GM12878 (cell line): ENCODE data around the gene PLXNA4. TPM values are rescaled to one million over a fixed set of nuclear protein-coding genes. Genes with fewer than 3 reads are reported as not detected.

Source experiments
- ATAC-seq: fragments of 200-7000 bp; cut with Tn5 transposase; 3 replicates; pipeline ENCODE4 v1.9.1; 2020; ENCODE audit warnings: mild to moderate bottlenecking, moderate library complexity
- BruUV-seq: library from RNA; stranded (reverse); fragments of 400-500 nt; replicated peaks from 2 replicates; lab custom pipeline; 2021; lab: Mats Ljungman, UMichigan
- CTCF ChIA-PET: fragments of 300-600 bp; sonication (Branson Sonifier 250); formaldehyde crosslinking; extraction: SDS; loops from one replicate; lab custom pipeline; 2021; ENCODE audit warnings: inconsistent platforms; lab: Yijun Ruan, JAX
- POLR2A ChIA-PET: fragments of 350-600 bp; formaldehyde crosslinking; extraction: SDS; loops from one replicate; lab custom pipeline; 2021; ENCODE audit warnings: inconsistent platforms; lab: Charles Lee
- RAD21 ChIA-PET: fragments of 300-600 bp; sonication (Branson Sonifier 250); formaldehyde crosslinking; loops from one replicate; lab custom pipeline; 2023; ENCODE audit warnings: antibody characterized with exemption; ENCODE audit not compliant: unreplicated experiment; lab: Charles Lee
- SMC1A ChIA-PET: fragments of 300-600 bp; sonication (Branson Sonifier 250); formaldehyde crosslinking; loops from one replicate; lab custom pipeline; 2023; ENCODE audit not compliant: unreplicated experiment, uncharacterized antibody; lab: Charles Lee
- DNase-seq: peaks from one replicate; pipeline ENCODE4 v3.0.0-alpha.2; 2011; ENCODE audit warnings: low read depth, low spot score
- FAIRE-seq: peaks from 3 replicates; lab custom pipeline; 2011; peaks lifted over from hg19 to GRCh38; lab: Jason Lieb, UNC
- H2AFZ ChIP-seq: 2 replicates; pipeline ENCODE4 v1.6.0; 2011; ENCODE audit warnings: low read depth, low read length, control low read depth; ENCODE audit not compliant: control insufficient read depth
- H3K27ac ChIP-seq: 2 replicates; pipeline ENCODE4 v1.5.1; 2011; ENCODE audit warnings: control low read depth; ENCODE audit not compliant: control insufficient read depth, insufficient read depth
- H3K27me3 ChIP-seq, 2 experiments: replicated peaks in 1 of 2; 2 replicates each; pipeline versions ENCODE4 v1.6.0 to v1.6.1; 2011; ENCODE audit warnings: low read length in 1 of 2; ENCODE audit not compliant: control insufficient read depth in 2 of 2, insufficient read depth in 2 of 2
- H3K36me3 ChIP-seq, 2 experiments: 2 replicates each; pipeline ENCODE4 v1.5.1; 2011; ENCODE audit warnings: low read length in 1 of 2; ENCODE audit not compliant: control insufficient read depth in 2 of 2, insufficient read depth in 2 of 2
- H3K4me1 ChIP-seq: 2 replicates; pipeline ENCODE4 v1.6.1; 2011; ENCODE audit warnings: mild to moderate bottlenecking, low read length, moderate library complexity, mixed read lengths; ENCODE audit not compliant: control insufficient read depth, insufficient read depth
- H3K4me2 ChIP-seq: 2 replicates; pipeline ENCODE4 v1.6.0; 2011; ENCODE audit warnings: control low read depth; ENCODE audit not compliant: control insufficient read depth, insufficient read depth
- H3K4me3 ChIP-seq: fragments of 200-600 bp; sonication (generic); 2 replicates; pipeline ENCODE4 v1.5.1; 2016
- H3K79me2 ChIP-seq: 2 replicates; pipeline ENCODE4 v1.6.0; 2011; ENCODE audit warnings: low read length; ENCODE audit not compliant: control insufficient read depth, insufficient read depth
- H3K9ac ChIP-seq: 2 replicates; pipeline ENCODE4 v1.8.0; 2011; ENCODE audit warnings: low read length, control low read depth, mixed read lengths; ENCODE audit not compliant: control insufficient read depth, insufficient read depth
- H3K9me3 ChIP-seq: replicated peaks from 3 replicates; pipeline ENCODE4 v1.5.1; 2011; ENCODE audit warnings: mild to moderate bottlenecking, low read length; ENCODE audit not compliant: control insufficient read depth, insufficient read depth
- H4K20me1 ChIP-seq: 2 replicates; pipeline ENCODE4 v1.6.0; 2011; ENCODE audit not compliant: control insufficient read depth, insufficient read depth
- ATF2 ChIP-seq: IDR thresholded peaks from 2 replicates; pipeline ENCODE4 v1.6.1; 2012; ENCODE audit warnings: low read length, inconsistent platforms
- CBFB ChIP-seq: IDR thresholded peaks from 2 replicates; pipeline ENCODE4 v1.6.1; 2016; ENCODE audit warnings: antibody characterized with exemption, low read depth
- CHD1 ChIP-seq: IDR thresholded peaks from 2 replicates; pipeline ENCODE4 v1.6.1; 2012; ENCODE audit warnings: low read depth, low read length, improper control_type of control experiment
- E2F4 ChIP-seq: IDR thresholded peaks from 2 replicates; pipeline ENCODE4 v1.6.1; 2012; ENCODE audit warnings: low read depth, low read length, improper control_type of control experiment
- HDGF ChIP-seq: fragments of 450-650 bp; IDR thresholded peaks from 2 replicates; pipeline ENCODE4 v1.6.1; 2016; ENCODE audit warnings: antibody characterized with exemption
- IRF4 ChIP-seq: IDR thresholded peaks from 2 replicates; pipeline ENCODE4 v1.6.1; 2011; ENCODE audit warnings: low read depth, low read length
- KDM1A ChIP-seq: fragments of 200-600 bp; sonication (generic); IDR thresholded peaks from 2 replicates; pipeline ENCODE4 v1.6.1; 2016; ENCODE audit warnings: borderline replicate concordance
- KLF5 ChIP-seq: fragments of 450-650 bp; IDR thresholded peaks from 2 replicates; pipeline ENCODE4 v1.6.1; 2014; ENCODE audit warnings: mild to moderate bottlenecking; ENCODE audit not compliant: partially characterized antibody
- MTA3 ChIP-seq: IDR thresholded peaks from 2 replicates; pipeline ENCODE4 v1.6.1; 2012; ENCODE audit warnings: low read length, inconsistent platforms, borderline replicate concordance
- NRF1 ChIP-seq: conservative IDR thresholded peaks from 2 replicates; pipeline ENCODE4 v1.6.1; 2011; ENCODE audit warnings: mild to moderate bottlenecking, low read depth, low read length, improper control_type of control experiment
- REST ChIP-seq: IDR thresholded peaks from 2 replicates; pipeline ENCODE4 v1.6.1; 2012; ENCODE audit warnings: mild to moderate bottlenecking, low read depth, low read length
- SIN3A ChIP-seq: IDR thresholded peaks from 2 replicates; pipeline ENCODE4 v1.6.1; 2012; ENCODE audit warnings: low read depth, low read length, improper control_type of control experiment
- STAT1 ChIP-seq: fragments of 450-650 bp; conservative IDR thresholded peaks from 2 replicates; pipeline ENCODE4 v1.6.1; 2014; ENCODE audit warnings: antibody characterized with exemption, mild to moderate bottlenecking
- TAF1 ChIP-seq: IDR thresholded peaks from 2 replicates; pipeline ENCODE4 v1.6.1; 2011; ENCODE audit warnings: mild to moderate bottlenecking, low read depth, low read length, borderline replicate concordance
- USF2 ChIP-seq: IDR thresholded peaks from 2 replicates; pipeline ENCODE4 v1.6.1; 2011; ENCODE audit warnings: low read depth, low read length, improper control_type of control experiment, borderline replicate concordance
- WGBS: methylation state at CpG from one replicate; pipeline ENCODE4 v1.1.6; 2016; ENCODE audit warnings: low lambda C conversion rate; ENCODE audit not compliant: insufficient replicate concordance, insufficient coverage; ENCODE audit errors: missing lambda C conversion rate; 5-methylcytosine and 5-hydroxymethylcytosine counted together
- in situ Hi-C: fragments of 300-500 bp; cut with MboI; formaldehyde crosslinking; loops from 9 replicates; pipeline ENCODE4 v1.14.3; 2018; ENCODE audit warnings: mixed read lengths
- intact Hi-C: fragments of 100-400 bp; cut with micrococcal nuclease; formaldehyde crosslinking; loops from one replicate; pipeline ENCODE4 v1.14.2; 2022; ENCODE audit not compliant: unreplicated experiment
- polyA plus RNA-seq, 11 experiments: library from polyadenylated mRNA; depleted of rRNA in 4 of 11; unstranded in 6 of 11; stranded (reverse) in 5 of 11; fragments of >200 nt; fragmentation: Nextera tagmentation in 4 of 11; fragmentation: Illumina TruSeq in 1 of 11; extraction: Ambion mirVana in 4 of 11; extraction: Trizol in 1 of 11; gene quantifications; 1 replicate in 1 of 11; 2 replicates in 10 of 11; pipeline versions ENCODE4 v1.2.1 to v1.2.3, GENCODE V29; 2011 to 2016; ENCODE audit warnings: inconsistent platforms in 2 of 11, missing spikeins in 2 of 11, low read depth in 1 of 11
- total RNA-seq, 4 experiments: library from RNA; depleted of rRNA in 3 of 4; stranded (reverse); fragments of >200 nt in 3 of 4; fragmentation: Illumina TruSeq in 1 of 4; extraction: Trizol in 1 of 4; gene quantifications; 2 replicates each; pipeline versions ENCODE4 v1.2.1 to v1.2.3, GENCODE V29; 2013 to 2021

PLXNA4 gene
- total and polyA plus RNA-seq, 10 of the 15 experiments (the other 5 are each of a cell fraction or from before 2014, with no cell fraction given): 0.03 TPM; not detected in 9

GRCh38 chr7:132115028-132115427 is 461.2 kb downstream of the PLXNA4 start (continued):
- TF ChIP-seq REST (no peak), STAT1 (no peak), HDGF (no peak), MTA3 (no peak), ATF2 (no peak), SIN3A (no peak), TAF1 (no peak), KDM1A (no peak)
- TF ChIP-seq, all 136 proteins: peak for 0

- H3K4me1 ChIP-seq: no peaks in the 10 kb centered on the region
- intact Hi-C loops: no loop called here
- in situ Hi-C loops: no loop called here
- no peak for FAIRE-seq
- H4K20me1 ChIP-seq: no peaks in the 10 kb centered on the region
- no peak overlapping the region for H3K4me2 ChIP-seq
- ChIA-PET SMC1A (no interaction called here), CTCF (no interaction called here), RAD21 (no interaction called here), POLR2A (no interaction called here)
- TF ChIP-seq USF2 (no peak), IRF4 (no peak), E2F4 (no peak), NRF1 (no peak), CBFB (no peak), KLF5 (no peak), CHD1 (no peak)
- no peak for ATAC-seq
- no peaks in the 10 kb centered on the region for H3K36me3 ChIP-seq
- H3K9me3 ChIP-seq: no peaks in the 10 kb centered on the region
- H3K27me3 ChIP-seq: no peaks in the 10 kb centered on the region; a peak in 2 of 4 replicates
- H3K9ac ChIP-seq: no peak overlapping the region
- H3K4me3 ChIP-seq: no peak overlapping the region
- H3K27ac ChIP-seq: no peak overlapping the region
- no peak for DNase-seq
- H2AFZ ChIP-seq: no peak overlapping the region
- BruUV-seq: no TSS peak
- H3K79me2 ChIP-seq: no peaks in the 10 kb centered on the region
- 44% methylated on average over 9 of the region's 9 CpGs for WGBS
Measured at GRCh38 chr7:132114411-132114810, 461.9 kb downstream of the PLXNA4 start.
